K562 (cell line): ENCODE results near the gene TMEM41A. TPM values are rescaled to one million over a fixed set of nuclear protein-coding genes. Genes with fewer than 3 reads are reported as not detected.

ENCODE experiments used
- ATF1 ChIP-seq, 2 experiments: fragments of 450-650 bp in 1 of 2; IDR thresholded peaks; 2 replicates each; pipeline ENCODE4 v1.6.1; 2016; ENCODE audit warnings: missing compliant biosample characterization in 1 of 2, missing genetic modification characterization in 1 of 2
- BACH1 ChIP-seq: fragments of 200-800 bp; sonication (Bioruptor generic); IDR thresholded peaks from 2 replicates; pipeline ENCODE4 v1.6.1; 2016; ENCODE audit warnings: missing genetic modification characterization, missing compliant biosample characterization
- BRCA1 ChIP-seq, 2 experiments: fragments of 450-650 bp in 1 of 2; sonication (generic) in 1 of 2; formaldehyde crosslinking in 1 of 2; IDR thresholded peaks; 2 replicates each; pipeline versions ENCODE4 v1.5.0 to v1.6.1; 2017 to 2020; ENCODE audit warnings: mild to moderate bottlenecking in 1 of 2, missing genetic modification reagents in 1 of 2
- CREB1 ChIP-seq, 2 experiments: sonication (generic) in 1 of 2; formaldehyde crosslinking in 1 of 2; IDR thresholded peaks; 2 replicates each; pipeline versions ENCODE4 v1.6.1 to v1.8.0; 2012 to 2022; ENCODE audit warnings: inconsistent platforms in 1 of 2, mild to moderate bottlenecking in 1 of 2, missing genetic modification reagents in 1 of 2, moderate library complexity in 1 of 2
- CSDE1 ChIP-seq, 2 experiments: fragments of 450-650 bp; IDR thresholded peaks; 2 replicates each; pipeline ENCODE4 v1.6.1; 2016; ENCODE audit warnings: mild to moderate bottlenecking in 1 of 2
- ESRRB ChIP-seq: fragments of 250-450 bp; sonication (Bioruptor Pico); IDR thresholded peaks from 2 replicates; pipeline ENCODE4 v1.5.0; 2020; ENCODE audit warnings: mild to moderate bottlenecking, moderate library complexity, borderline replicate concordance
- EZH2 ChIP-seq: IDR thresholded peaks from 2 replicates; pipeline ENCODE4 v1.6.1; 2012; ENCODE audit warnings: low read depth, mild to moderate bottlenecking, inconsistent platforms, low read length, borderline replicate concordance
- FOS ChIP-seq: IDR thresholded peaks from 3 replicates; pipeline ENCODE4 v1.6.1; 2011; ENCODE audit not compliant: insufficient read length; ENCODE audit errors: extremely low read depth
- FOXM1 ChIP-seq, 2 experiments: fragments of 450-650 bp in 1 of 2; sonication (generic) in 1 of 2; formaldehyde crosslinking in 1 of 2; IDR thresholded peaks; 2 replicates each; pipeline versions ENCODE4 v1.6.1 to v1.9.0; 2017 to 2022; ENCODE audit warnings: low read depth in 2 of 2, mild to moderate bottlenecking in 2 of 2, missing genetic modification reagents in 1 of 2, moderate library complexity in 1 of 2
- GTF2E2 ChIP-seq: fragments of 200-800 bp; sonication (Bioruptor generic); IDR thresholded peaks from 2 replicates; pipeline ENCODE4 v1.6.1; 2016; ENCODE audit warnings: missing genetic modification characterization, missing compliant biosample characterization
- HDAC8 ChIP-seq: fragments of 450-650 bp; IDR thresholded peaks from 2 replicates; pipeline ENCODE4 v1.6.1; 2016; ENCODE audit warnings: mild to moderate bottlenecking, missing genetic modification characterization, moderate library complexity, missing compliant biosample characterization
- HNRNPL ChIP-seq: fragments of 200-400 bp; formaldehyde crosslinking; IDR thresholded peaks from 2 replicates; pipeline ENCODE4 v1.6.1; 2017; ENCODE audit warnings: low read depth, mild to moderate bottlenecking, low read length
- MAFF ChIP-seq: IDR thresholded peaks from 2 replicates; pipeline ENCODE4 v1.6.1; 2012; ENCODE audit warnings: low read length, improper control_type of control experiment
- MCM7 ChIP-seq, 2 experiments: fragments of 450-650 bp; IDR thresholded peaks; 2 replicates each; pipeline ENCODE4 v1.6.1; 2016 to 2018
- MTA1 ChIP-seq: fragments of 450-650 bp; IDR thresholded peaks from 2 replicates; pipeline ENCODE4 v1.6.1; 2017; ENCODE audit warnings: borderline replicate concordance
- NELFE ChIP-seq: IDR thresholded peaks from 2 replicates; pipeline ENCODE4 v1.6.1; 2011; ENCODE audit warnings: mild to moderate bottlenecking; ENCODE audit not compliant: insufficient read depth, insufficient read length
- PHF8 ChIP-seq: fragments of 200-600 bp; sonication (generic); IDR thresholded peaks from 2 replicates; pipeline ENCODE4 v1.6.1; 2012; ENCODE audit warnings: mixed run types, mild to moderate bottlenecking, inconsistent platforms, low read length, moderate library complexity, borderline replicate concordance
- RBFOX2 ChIP-seq: fragments of 200-400 bp; formaldehyde crosslinking; IDR thresholded peaks from 2 replicates; pipeline ENCODE4 v1.6.1; 2017; ENCODE audit warnings: low read depth, mild to moderate bottlenecking, low read length, moderate library complexity
- SOX6 ChIP-seq: fragments of 450-650 bp; IDR thresholded peaks from 2 replicates; pipeline ENCODE4 v1.6.1; 2014; ENCODE audit warnings: mild to moderate bottlenecking
- TBP ChIP-seq: optimal IDR thresholded peaks from 2 replicates; pipeline ENCODE3; 2011; ENCODE audit warnings: low read depth, low read length, improper control_type of control experiment
- THRAP3 ChIP-seq: fragments of 450-650 bp; IDR thresholded peaks from 2 replicates; pipeline ENCODE4 v1.6.1; 2016; ENCODE audit warnings: mild to moderate bottlenecking, inconsistent platforms, borderline replicate concordance
- ZFP1 ChIP-seq: fragments of 450-650 bp; formaldehyde crosslinking; IDR thresholded peaks from 2 replicates; pipeline ENCODE4 v1.4.0; 2020; ENCODE audit warnings: mild to moderate bottlenecking, mixed read lengths
- ZFP30 ChIP-seq: fragments of 250-450 bp; sonication (Bioruptor Pico); IDR thresholded peaks from 2 replicates; pipeline ENCODE4 v1.8.0; 2022; ENCODE audit warnings: moderate library complexity, mild to moderate bottlenecking, inconsistent platforms, borderline replicate concordance
- ZNF311 ChIP-seq: fragments of 250-450 bp; sonication (Bioruptor Pico); IDR thresholded peaks from 2 replicates; pipeline ENCODE4 v1.4.0; 2020; ENCODE audit warnings: mild to moderate bottlenecking, moderate library complexity
- ZNF436 ChIP-seq: fragments of 250-450, 450-650 bp; sonication (Bioruptor Pico); formaldehyde crosslinking; IDR thresholded peaks from 2 replicates; pipeline ENCODE4 v1.7.0; 2020; ENCODE audit warnings: mild to moderate bottlenecking
- ZNF830 ChIP-seq: fragments of 250-450 bp; sonication (Bioruptor Pico); IDR thresholded peaks from 2 replicates; pipeline ENCODE4 v1.5.0; 2021; ENCODE audit warnings: mild to moderate bottlenecking
- polyA plus RNA-seq, 8 experiments: library from polyadenylated mRNA; depleted of rRNA in 4 of 8; stranded (reverse) in 5 of 8; unstranded in 3 of 8; fragments of >200 nt; fragmentation: Nextera tagmentation in 2 of 8; fragmentation: Illumina TruSeq in 1 of 8; extraction: Ambion mirVana in 2 of 8; extraction: Trizol in 1 of 8; gene quantifications; 2 replicates each; pipeline versions ENCODE4 v1.2.1 to v1.2.3, GENCODE V29; 2011 to 2014; ENCODE audit warnings: inconsistent platforms in 1 of 8, missing spikeins in 1 of 8
- total RNA-seq, 7 experiments: library from RNA; depleted of rRNA in 6 of 7; stranded (reverse); fragments of >200 nt in 6 of 7; fragmentation: Illumina TruSeq in 2 of 7; extraction: Trizol in 2 of 7; gene quantifications; 2 replicates each; pipeline versions ENCODE4 v1.2.1 to v1.2.3, GENCODE V29; 2011 to 2021; ENCODE audit warnings: low replicate concordance in 1 of 7
- TF ChIP-seq, protein P1 (sequence below): sonication (generic); formaldehyde crosslinking; IDR thresholded peaks from 2 replicates; pipeline ENCODE4 v1.8.1; 2023; ENCODE audit warnings: mild to moderate bottlenecking, missing genetic modification reagents, moderate library complexity
- TF ChIP-seq, protein P2 (sequence below): sonication (generic); formaldehyde crosslinking; IDR thresholded peaks from 2 replicates; pipeline ENCODE4 v1.5.0; 2020; ENCODE audit warnings: missing genetic modification reagents

TMEM41A gene
- total and polyA plus RNA-seq, 9 of the 15 experiments (the other 6 are each of a cell fraction or from before 2014, with no cell fraction given): 22.5 to 65.9 (median 31.5) TPM

DNA sequence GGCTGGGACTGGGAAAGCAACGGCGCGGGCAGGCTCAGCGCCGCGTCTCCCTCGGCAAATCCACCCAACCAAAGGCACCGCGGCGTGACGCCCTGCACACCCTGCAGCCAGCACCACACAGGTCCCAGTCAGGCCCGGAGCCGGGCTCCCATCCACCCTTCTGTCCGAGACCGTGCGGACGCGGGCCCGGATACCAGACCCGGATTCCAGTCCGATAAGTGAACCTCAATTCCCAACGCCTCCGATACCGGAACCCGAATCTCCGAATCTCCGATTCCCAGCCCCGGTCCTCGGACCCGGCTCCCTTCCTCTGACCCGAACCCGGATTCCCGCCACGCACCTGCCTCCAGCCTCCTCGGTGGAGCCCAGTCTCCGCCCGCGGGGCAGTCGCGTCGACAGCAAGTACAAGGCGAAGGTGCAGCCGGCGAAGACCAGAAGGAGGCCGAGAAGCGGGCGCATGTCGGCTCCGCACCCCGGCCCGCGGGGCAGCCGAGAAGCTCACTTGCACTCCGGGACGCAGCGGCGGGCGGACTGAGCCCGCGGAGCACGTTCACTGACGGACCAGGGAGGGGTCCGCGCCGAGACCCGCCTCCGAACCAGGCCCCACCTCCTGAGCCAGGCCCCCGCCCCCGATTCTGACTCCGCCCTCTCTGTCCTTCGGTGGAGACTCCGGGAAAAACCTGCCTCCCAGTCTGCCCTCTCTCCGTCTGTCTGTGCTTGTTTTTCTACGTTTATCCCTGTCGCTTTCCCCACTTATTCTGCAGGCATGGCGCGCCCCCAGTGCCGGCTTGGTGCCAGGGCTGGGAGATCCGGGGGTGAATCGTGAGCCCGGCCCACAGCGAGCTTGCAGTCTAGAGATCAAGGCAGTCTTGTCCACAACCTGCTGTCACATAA is at the start of gene TMEM41A (continued):
- TF ChIP-seq, protein P1, sequence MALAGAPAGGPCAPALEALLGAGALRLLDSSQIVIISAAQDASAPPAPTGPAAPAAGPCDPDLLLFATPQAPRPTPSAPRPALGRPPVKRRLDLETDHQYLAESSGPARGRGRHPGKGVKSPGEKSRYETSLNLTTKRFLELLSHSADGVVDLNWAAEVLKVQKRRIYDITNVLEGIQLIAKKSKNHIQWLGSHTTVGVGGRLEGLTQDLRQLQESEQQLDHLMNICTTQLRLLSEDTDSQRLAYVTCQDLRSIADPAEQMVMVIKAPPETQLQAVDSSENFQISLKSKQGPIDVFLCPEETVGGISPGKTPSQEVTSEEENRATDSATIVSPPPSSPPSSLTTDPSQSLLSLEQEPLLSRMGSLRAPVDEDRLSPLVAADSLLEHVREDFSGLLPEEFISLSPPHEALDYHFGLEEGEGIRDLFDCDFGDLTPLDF (CRISPR knock-in tag): peak; percentile 73
- TF ChIP-seq ZNF311 (CRISPR knock-in tag) (no peak), ATF1 (CRISPR knock-in tag; IDR thresholded peaks at IDR 0.05) (no peak), ATF1 (tag; IDR thresholded peaks at IDR 0.05) (peak; percentile 74), PHF8 (peak; percentile 97), RBFOX2 (peak; percentile 100), MTA1 (no peak), NELFE (peak; percentile 64), GTF2E2 (tag) (peak; percentile 87), HNRNPL (peak; percentile 72; the same call in 1 of the 2 replicates), ZNF436 (CRISPR knock-in tag) (no peak), EZH2 (no peak), BACH1 (no peak), TBP (peak; percentile 97), MCM7 (IDR thresholded peaks at IDR 0.05) (no peak), FOS (no peak), CREB1 (IDR thresholded peaks at IDR 0.05) (peak; percentile 62; the same call in 1 of the 2 replicates), CREB1 (CRISPR knock-in tag; IDR thresholded peaks at IDR 0.05) (peak; percentile 65), CSDE1 (IDR thresholded peaks at IDR 0.05) (no peak), FOXM1 (IDR thresholded peaks at IDR 0.05; ENCODE audit: low read depth) (0 out of 2 replicates have a peak, but pooled peaks have one; percentile 28), FOXM1 (CRISPR knock-in tag; IDR thresholded peaks at IDR 0.05; ENCODE audit: low read depth) (peak; percentile 97), BRCA1 (IDR thresholded peaks at IDR 0.05) (no peak), BRCA1 (CRISPR knock-in tag; IDR thresholded peaks at IDR 0.05) (no peak), THRAP3 (no peak), SOX6 (peak; percentile 59; the same call in 1 of the 2 replicates), ZNF830 (no peak), MAFF (no peak), ZFP30 (CRISPR knock-in tag) (no peak), ZFP1 (CRISPR knock-in tag) (no peak), HDAC8 (tag) (0 out of 2 replicates have a peak, but pooled peaks have one; percentile 63), ESRRB (CRISPR knock-in tag) (no peak)
- TF ChIP-seq, protein P2, sequence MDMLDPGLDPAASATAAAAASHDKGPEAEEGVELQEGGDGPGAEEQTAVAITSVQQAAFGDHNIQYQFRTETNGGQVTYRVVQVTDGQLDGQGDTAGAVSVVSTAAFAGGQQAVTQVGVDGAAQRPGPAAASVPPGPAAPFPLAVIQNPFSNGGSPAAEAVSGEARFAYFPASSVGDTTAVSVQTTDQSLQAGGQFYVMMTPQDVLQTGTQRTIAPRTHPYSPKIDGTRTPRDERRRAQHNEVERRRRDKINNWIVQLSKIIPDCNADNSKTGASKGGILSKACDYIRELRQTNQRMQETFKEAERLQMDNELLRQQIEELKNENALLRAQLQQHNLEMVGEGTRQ (CRISPR knock-in tag): no peak
